Embryonic facial prominence (tissue), 1 donor: ENCODE data around the gene POLD4.

Experiments used
- DNase-seq: peaks from one replicate; pipeline ENCODE4 v3.0.0-alpha.2; 2016; ENCODE audit errors: extremely low spot score

Gene POLD4

GRCh38 chr11:67371189-67371910 lies 18.0 kb upstream of the POLD4 start:
- no peak for DNase-seq

GRCh38 chr11:67370351-67371076 lies 17.2 kb upstream of the POLD4 start:
- DNase-seq = no peak

- no peak for DNase-seq
These were observed 16.5 kb upstream of the POLD4 start for GRCh38 chr11:67369801-67370284.

GRCh38 chr11:67369275-67369674 lies 15.9 kb upstream of the POLD4 start:
- no peak for DNase-seq

- no peak for DNase-seq
These were observed 15.3 kb upstream of the POLD4 start for GRCh38 chr11:67368621-67369020.

- no peak for DNase-seq
These were observed 14.4 kb upstream of the POLD4 start for GRCh38 chr11:67367761-67368227.

- DNase-seq = no peak
These were observed 13.8 kb upstream of the POLD4 start for GRCh38 chr11:67366961-67367760.

GRCh38 chr11:67366546-67366945 lies 13.2 kb upstream of the POLD4 start:
- no peak for DNase-seq

- no peak for DNase-seq
These were observed 12.5 kb upstream of the POLD4 start for GRCh38 chr11:67365736-67366444.

- DNase-seq = no peak
These were observed 11.7 kb upstream of the POLD4 start for GRCh38 chr11:67364783-67365722.

- no peak for DNase-seq
These were observed 10.8 kb upstream of the POLD4 start for GRCh38 chr11:67364169-67364568.

GRCh38 chr11:67357831-67358670 lies 4.7 kb upstream of the POLD4 start:
- no peak for DNase-seq

- no peak for DNase-seq
These were observed 3.7 kb upstream of the POLD4 start for GRCh38 chr11:67356864-67357561.

GRCh38 chr11:67356387-67356863 lies 3.1 kb upstream of the POLD4 start:
- no peak for DNase-seq

- DNase-seq = no peak
These were observed 2.5 kb upstream of the POLD4 start for GRCh38 chr11:67355794-67356386.

- no peak for DNase-seq
These were observed 1.9 kb upstream of the POLD4 start for GRCh38 chr11:67355023-67355793.
